HepG2 (cell line): ENCODE data around the gene NME1. TPM values are rescaled to one million over a fixed set of nuclear protein-coding genes. Genes with fewer than 3 reads are reported as not detected.

Source experiments
- AHDC1 ChIP-seq: sonication (generic); formaldehyde crosslinking; IDR thresholded peaks from 2 replicates; pipeline ENCODE4 v1.5.1; 2020; ENCODE audit warnings: mild to moderate bottlenecking, missing genetic modification reagents, borderline replicate concordance
- CC2D1A ChIP-seq: sonication (generic); formaldehyde crosslinking; IDR thresholded peaks from 2 replicates; pipeline ENCODE4 v1.8.1; 2023; ENCODE audit warnings: mild to moderate bottlenecking, missing genetic modification reagents
- FOXK2 ChIP-seq: fragments of 450-650 bp; IDR thresholded peaks from 2 replicates; pipeline ENCODE4 v1.6.1; 2016
- GATAD1 ChIP-seq: IDR thresholded peaks from 2 replicates; pipeline ENCODE4 v1.6.1; 2016; ENCODE audit warnings: missing genetic modification reagents, missing compliant biosample characterization
- HOXA5 ChIP-seq: sonication (generic); formaldehyde crosslinking; IDR thresholded peaks from 2 replicates; pipeline ENCODE4 v1.4.0; 2020; ENCODE audit warnings: missing genetic modification reagents
- MAF1 ChIP-seq: sonication (generic); formaldehyde crosslinking; IDR thresholded peaks from 2 replicates; pipeline ENCODE4 v1.5.0; 2020; ENCODE audit warnings: missing genetic modification reagents, borderline replicate concordance
- MAFG ChIP-seq: sonication (generic); formaldehyde crosslinking; IDR thresholded peaks from 2 replicates; pipeline ENCODE4 v1.5.1; 2020; ENCODE audit warnings: mild to moderate bottlenecking, missing genetic modification reagents
- MLX ChIP-seq: IDR thresholded peaks from 2 replicates; pipeline ENCODE4 v1.6.1; 2016
- NCOA1 ChIP-seq: sonication (generic); formaldehyde crosslinking; IDR thresholded peaks from 2 replicates; pipeline ENCODE4 v1.9.0; 2021; ENCODE audit warnings: missing genetic modification reagents
- NR1H2 ChIP-seq: sonication (generic); formaldehyde crosslinking; IDR thresholded peaks from 2 replicates; pipeline ENCODE4 v1.8.1; 2022; ENCODE audit warnings: low read depth, missing genetic modification reagents, borderline replicate concordance
- NR2F1 ChIP-seq, 2 experiments: fragments of 450-650 bp in 1 of 2; formaldehyde crosslinking in 1 of 2; IDR thresholded peaks; 2 replicates each; pipeline versions ENCODE4 v1.5.0 to v1.6.1; 2016 to 2020; ENCODE audit warnings: mild to moderate bottlenecking in 1 of 2, missing compliant biosample characterization in 1 of 2, missing genetic modification reagents in 1 of 2, moderate library complexity in 1 of 2
- TBL1XR1 ChIP-seq: fragments of 150-350 bp; IDR thresholded peaks from 2 replicates; pipeline ENCODE4 v1.6.1; 2014; ENCODE audit warnings: borderline replicate concordance, low read length; ENCODE audit not compliant: partially characterized antibody
- THAP11 ChIP-seq: IDR thresholded peaks from 2 replicates; pipeline ENCODE4 v1.6.1; 2016; ENCODE audit warnings: missing biosample characterization, missing genetic modification reagents
- ZMYM4 ChIP-seq: sonication (generic); formaldehyde crosslinking; IDR thresholded peaks from 2 replicates; pipeline ENCODE4 v1.8.1; 2023; ENCODE audit warnings: mild to moderate bottlenecking, missing genetic modification reagents
- ZNF230 ChIP-seq: sonication (generic); formaldehyde crosslinking; IDR thresholded peaks from 2 replicates; pipeline ENCODE4 v1.4.0; 2020; ENCODE audit warnings: mild to moderate bottlenecking, missing genetic modification reagents
- ZNF34 ChIP-seq: sonication (generic); formaldehyde crosslinking; IDR thresholded peaks from 2 replicates; pipeline ENCODE4 v1.4.0; 2020; ENCODE audit warnings: mild to moderate bottlenecking, missing genetic modification reagents, borderline replicate concordance
- ZNF350 ChIP-seq: sonication (generic); formaldehyde crosslinking; IDR thresholded peaks from 2 replicates; pipeline ENCODE4 v1.4.0; 2020; ENCODE audit warnings: mild to moderate bottlenecking, low read depth, missing genetic modification reagents, borderline replicate concordance
- ZNF773 ChIP-seq: sonication (generic); formaldehyde crosslinking; IDR thresholded peaks from 2 replicates; pipeline ENCODE4 v1.4.0; 2020; ENCODE audit warnings: missing genetic modification reagents, borderline replicate concordance
- polyA plus RNA-seq, 8 experiments: library from polyadenylated mRNA; depleted of rRNA in 3 of 8; stranded (reverse) in 7 of 8; unstranded in 1 of 8; fragments of >200 nt; fragmentation: Illumina TruSeq in 4 of 8; extraction: Trizol in 4 of 8; gene quantifications; 2 replicates each; pipeline versions ENCODE4 v1.2.1 to v1.2.3, GENCODE V29; 2011 to 2016; ENCODE audit warnings: low read depth in 4 of 8, missing spikeins in 1 of 8, mixed read lengths in 1 of 8; ENCODE audit not compliant: insufficient read depth in 1 of 8
- total RNA-seq, 5 experiments: library from RNA; depleted of rRNA; stranded (reverse); fragments of >200 nt; fragmentation: Illumina TruSeq; extraction: Trizol; gene quantifications; 2 replicates each; pipeline ENCODE4 v1.2.3, GENCODE V29; 2016; ENCODE audit warnings: low read depth in 1 of 5
- TF ChIP-seq, protein P1 (sequence below): sonication (generic); formaldehyde crosslinking; conservative IDR thresholded peaks from 2 replicates; pipeline ENCODE4 v1.4.0; 2020; ENCODE audit warnings: missing genetic modification reagents
- TF ChIP-seq, protein P2 (sequence below): sonication (generic); formaldehyde crosslinking; IDR thresholded peaks from 2 replicates; pipeline ENCODE4 v1.5.0; 2020; ENCODE audit warnings: missing genetic modification reagents

NME1 gene
- total and polyA plus RNA-seq, 2 of the 13 experiments (the other 11 are each of a cell fraction or from before 2014, with no cell fraction given), result 295 to 516 TPM

DNA sequence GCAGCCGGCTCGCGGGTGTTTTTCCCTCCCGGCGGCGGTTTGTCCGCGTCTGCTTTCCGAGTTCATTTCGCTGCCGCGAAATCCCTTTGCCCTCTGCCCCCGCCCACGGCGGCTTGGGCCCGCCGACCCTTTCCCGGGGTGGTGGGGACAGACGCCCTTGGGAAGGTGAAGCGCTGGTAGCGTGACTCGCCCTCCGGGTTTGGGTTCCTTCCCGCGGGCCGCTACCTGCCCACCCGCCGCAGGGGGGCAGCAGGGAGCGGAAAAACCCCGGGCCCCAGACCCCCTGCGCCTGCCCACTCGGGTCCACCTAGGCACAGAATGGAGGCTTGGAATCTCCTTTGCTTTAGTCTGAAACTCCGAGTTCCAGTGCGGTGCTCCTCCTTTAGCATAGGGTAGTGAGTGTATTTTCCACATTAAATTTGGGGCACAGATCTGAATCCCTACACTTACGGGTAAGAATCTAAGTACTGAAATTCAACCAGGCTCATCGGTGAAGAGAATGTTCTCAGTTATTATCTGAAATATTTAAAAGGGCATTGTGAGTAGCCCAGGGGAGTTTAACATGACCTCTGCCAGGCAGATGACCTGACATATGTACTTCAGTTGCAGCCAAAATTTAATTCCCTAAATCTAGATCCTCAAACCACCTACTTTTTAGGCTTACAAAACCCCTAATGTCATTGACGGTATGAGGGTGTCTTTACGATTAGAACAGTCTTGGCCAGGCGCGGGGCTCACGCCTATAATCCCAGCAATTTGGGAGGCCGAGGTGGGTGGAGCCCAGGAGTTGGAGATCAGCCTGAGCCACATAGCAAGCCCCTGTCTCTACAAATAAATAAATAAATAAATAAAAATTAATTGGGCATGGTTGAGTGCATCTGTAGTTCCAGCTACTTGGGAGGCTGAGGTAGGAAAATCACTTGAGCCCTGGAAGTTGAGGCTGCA, 13.9 kb downstream of the NME1 start (continued):
- no peak for TF ChIP-seq CC2D1A (CRISPR knock-in tag)
- TF ChIP-seq ZNF230 (CRISPR knock-in tag), result peak; percentile 85
- 0 out of 2 replicates have a peak, but pooled peaks have one; percentile 33 for TF ChIP-seq AHDC1 (CRISPR knock-in tag)
- no peak for TF ChIP-seq MAF1 (CRISPR knock-in tag)
- peak; percentile 56 for TF ChIP-seq HOXA5
- TF ChIP-seq NR1H2 (CRISPR knock-in tag), result no peak
- no peak for TF ChIP-seq MLX (CRISPR knock-in tag)
- peak; percentile 48; the same call in 1 of the 2 replicates for TF ChIP-seq ZNF350 (CRISPR knock-in tag)
- TF ChIP-seq MAFG (CRISPR knock-in tag), result no peak
- TF ChIP-seq ZNF34 (CRISPR knock-in tag), result no peak
- no peak for TF ChIP-seq TBL1XR1
- no peak for TF ChIP-seq FOXK2
- no peak for TF ChIP-seq NR2F1 (CRISPR knock-in tag; IDR thresholded peaks at IDR 0.05)
- no peak for TF ChIP-seq ZNF773
- TF ChIP-seq, protein P1, sequence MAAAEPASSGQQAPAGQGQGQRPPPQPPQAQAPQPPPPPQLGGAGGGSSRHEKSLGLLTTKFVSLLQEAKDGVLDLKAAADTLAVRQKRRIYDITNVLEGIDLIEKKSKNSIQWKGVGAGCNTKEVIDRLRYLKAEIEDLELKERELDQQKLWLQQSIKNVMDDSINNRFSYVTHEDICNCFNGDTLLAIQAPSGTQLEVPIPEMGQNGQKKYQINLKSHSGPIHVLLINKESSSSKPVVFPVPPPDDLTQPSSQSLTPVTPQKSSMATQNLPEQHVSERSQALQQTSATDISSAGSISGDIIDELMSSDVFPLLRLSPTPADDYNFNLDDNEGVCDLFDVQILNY, result no peak
- TF ChIP-seq GATAD1 (CRISPR knock-in tag), result peak; percentile 28; the same call in 1 of the 2 replicates
- peak; percentile 13; the same call in 1 of the 2 replicates for TF ChIP-seq THAP11 (CRISPR knock-in tag)
- TF ChIP-seq, protein P2, sequence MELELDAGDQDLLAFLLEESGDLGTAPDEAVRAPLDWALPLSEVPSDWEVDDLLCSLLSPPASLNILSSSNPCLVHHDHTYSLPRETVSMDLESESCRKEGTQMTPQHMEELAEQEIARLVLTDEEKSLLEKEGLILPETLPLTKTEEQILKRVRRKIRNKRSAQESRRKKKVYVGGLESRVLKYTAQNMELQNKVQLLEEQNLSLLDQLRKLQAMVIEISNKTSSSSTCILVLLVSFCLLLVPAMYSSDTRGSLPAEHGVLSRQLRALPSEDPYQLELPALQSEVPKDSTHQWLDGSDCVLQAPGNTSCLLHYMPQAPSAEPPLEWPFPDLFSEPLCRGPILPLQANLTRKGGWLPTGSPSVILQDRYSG, result peak; percentile 55; the same call in 1 of the 2 replicates
- TF ChIP-seq NCOA1, result no peak
- peak; percentile 5; the same call in 1 of the 2 replicates for TF ChIP-seq ZMYM4
